Body of pancreas (tissue), 4 donors: ENCODE results near the gene PRR23B. TPM values are rescaled to one million over a fixed set of nuclear protein-coding genes. Genes with fewer than 3 reads are reported as not detected.

Experiments
- ATAC-seq: fragments of 150-250 bp; one replicate; pipeline ENCODE4 v1.9.1; 2016
- DNase-seq, 4 donors: peaks; one replicate each; pipeline ENCODE4 v3.0.0-alpha.2; 2019
- H3K27ac ChIP-seq, 4 donors: fragments of 200-600 bp; sonication (generic); 1 replicate in 3 of 4; 2 replicates in 1 of 4; pipeline versions ENCODE4 v1.5.1 to v1.6.1; 2016 to 2019; ENCODE audit warnings: mild to moderate bottlenecking in 1 of 4, mixed read lengths in 1 of 4, moderate library complexity in 1 of 4
- H3K27me3 ChIP-seq, 2 donors: fragments of 200-600 bp; sonication (generic); one replicate each; pipeline ENCODE4 v1.6.0; 2016; ENCODE audit warnings: mild to moderate bottlenecking in 1 of 2
- H3K36me3 ChIP-seq, 2 donors: fragments of 200-600 bp; sonication (generic); replicated peaks in 1 of 2; 2 replicates each; pipeline ENCODE4 v1.5.1; 2016; ENCODE audit warnings: low read depth in 2 of 2; ENCODE audit not compliant: insufficient read depth in 1 of 2
- H3K4me1 ChIP-seq: fragments of 200-600 bp; sonication (generic); one replicate; pipeline ENCODE4 v1.6.0; 2016
- H3K4me3 ChIP-seq, 2 donors: fragments of 200-600 bp; sonication (generic); 1 replicate in 1 of 2; 2 replicates in 1 of 2; pipeline ENCODE4 v1.5.1; 2016 to 2019
- H3K9me3 ChIP-seq, 3 donors: fragments of 200-600 bp; sonication (generic); 1 replicate in 2 of 3; 2 replicates in 1 of 3; pipeline ENCODE4 v1.5.1; 2016
- POLR2A ChIP-seq, 3 donors: fragments of 450-650 bp; IDR thresholded peaks; one replicate each; pipeline ENCODE4 v1.6.1; 2016; ENCODE audit warnings: antibody characterized with exemption in 3 of 3, mild to moderate bottlenecking in 2 of 3
- WGBS, 2 donors: methylation state at CpG; one replicate each; pipeline ENCODE4 v1.1.5; 2017; 5-methylcytosine and 5-hydroxymethylcytosine counted together
- intact Hi-C: fragments of 100-400 bp; cut with DNase I; formaldehyde crosslinking; loops from one replicate; pipeline ENCODE4 v1.15.1; 2023
- total RNA-seq, 2 donors: library from RNA; depleted of rRNA; stranded (reverse); fragments of >200 nt; gene quantifications; one replicate each; pipeline ENCODE4 v1.1.0, GENCODE V29; 2016
- TF ChIP-seq, protein P1 (sequence below), 7 experiments: fragments of 450-650 bp in 4 of 7; fragments of 200-600 bp in 3 of 7; sonication (generic) in 3 of 7; IDR thresholded peaks; one replicate each; pipeline ENCODE4 v1.5.1; 2016 to 2019; ENCODE audit warnings: antibody characterized with exemption in 7 of 7

PRR23B gene
- total RNA-seq, 2 donors from 2014 or later, result not detected

DNA sequence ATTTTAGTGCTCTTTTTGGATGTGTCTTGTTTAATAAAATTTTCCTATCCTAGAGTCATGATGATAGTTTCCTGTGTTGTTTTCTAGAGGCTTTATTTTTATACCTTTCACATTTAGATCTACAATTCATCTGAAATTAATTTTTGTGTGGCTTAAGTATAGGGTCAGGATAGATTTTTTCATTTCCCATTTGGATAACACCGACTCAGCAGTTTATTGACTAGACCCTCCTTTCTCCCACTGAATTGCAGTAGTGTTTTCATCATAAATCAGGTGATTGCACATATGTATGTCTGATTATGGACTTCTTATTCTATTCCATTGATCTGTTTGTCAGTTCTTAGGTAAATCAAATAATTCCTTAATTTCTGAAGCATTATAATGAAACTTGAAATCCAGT lies 25.0 kb downstream of the PRR23B start:
- Histone ChIP-seq H3K4me1 (no peaks in the 10 kb centered on the region), H3K36me3 (no peaks in the 10 kb centered on the region), H3K4me3 (no peak overlapping the region), H3K9me3 (no peaks in the 10 kb centered on the region), H3K27ac (no peak overlapping the region), H3K27me3 (no peaks in the 10 kb centered on the region)
- WGBS, 2 donors, result 61 to 69% methylated on average over 1 of the region's 1 CpG
- TF ChIP-seq, protein P1, sequence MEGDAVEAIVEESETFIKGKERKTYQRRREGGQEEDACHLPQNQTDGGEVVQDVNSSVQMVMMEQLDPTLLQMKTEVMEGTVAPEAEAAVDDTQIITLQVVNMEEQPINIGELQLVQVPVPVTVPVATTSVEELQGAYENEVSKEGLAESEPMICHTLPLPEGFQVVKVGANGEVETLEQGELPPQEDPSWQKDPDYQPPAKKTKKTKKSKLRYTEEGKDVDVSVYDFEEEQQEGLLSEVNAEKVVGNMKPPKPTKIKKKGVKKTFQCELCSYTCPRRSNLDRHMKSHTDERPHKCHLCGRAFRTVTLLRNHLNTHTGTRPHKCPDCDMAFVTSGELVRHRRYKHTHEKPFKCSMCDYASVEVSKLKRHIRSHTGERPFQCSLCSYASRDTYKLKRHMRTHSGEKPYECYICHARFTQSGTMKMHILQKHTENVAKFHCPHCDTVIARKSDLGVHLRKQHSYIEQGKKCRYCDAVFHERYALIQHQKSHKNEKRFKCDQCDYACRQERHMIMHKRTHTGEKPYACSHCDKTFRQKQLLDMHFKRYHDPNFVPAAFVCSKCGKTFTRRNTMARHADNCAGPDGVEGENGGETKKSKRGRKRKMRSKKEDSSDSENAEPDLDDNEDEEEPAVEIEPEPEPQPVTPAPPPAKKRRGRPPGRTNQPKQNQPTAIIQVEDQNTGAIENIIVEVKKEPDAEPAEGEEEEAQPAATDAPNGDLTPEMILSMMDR (IDR thresholded peaks at IDR 0.05), result no peak
- no peak for DNase-seq
- intact Hi-C loops, result no loop called here
- ATAC-seq, result no peak

DNA sequence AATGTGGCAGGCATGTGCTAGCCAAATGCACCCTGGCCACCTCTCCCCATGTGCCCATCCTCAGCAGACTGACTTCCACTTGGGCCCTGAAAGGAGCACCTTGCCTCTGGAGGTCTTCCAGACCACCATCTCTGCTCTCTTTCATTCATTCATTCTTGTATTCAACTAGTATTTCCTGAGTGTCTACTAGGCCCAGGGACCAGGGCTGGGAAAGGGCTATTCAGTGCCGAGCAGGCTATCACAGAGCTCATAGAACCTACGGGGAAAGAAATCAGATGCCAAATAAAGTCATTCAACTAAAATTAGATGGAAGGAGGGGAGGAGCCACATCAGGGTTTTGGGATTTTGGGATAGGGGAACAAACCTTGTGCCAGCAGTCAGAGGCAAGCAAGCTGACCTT lies 33.5 kb downstream of the PRR23B start:
- Histone ChIP-seq H3K4me1 (no peaks in the 10 kb centered on the region), H3K36me3 (no peaks in the 10 kb centered on the region), H3K4me3 (no peak overlapping the region), H3K9me3 (no peaks in the 10 kb centered on the region), H3K27me3 (no peaks in the 10 kb centered on the region), H3K27ac (no peak overlapping the region)
- TF ChIP-seq POLR2A (IDR thresholded peaks at IDR 0.05), result no peak
- TF ChIP-seq, protein P1 (IDR thresholded peaks at IDR 0.05), result no peak
- intact Hi-C loops, result no loop called here
- ATAC-seq (no peak), DNase-seq (no peak)
- WGBS, 2 donors, result 89 to 95% methylated on average over 2 of the region's 2 CpGs

DNA sequence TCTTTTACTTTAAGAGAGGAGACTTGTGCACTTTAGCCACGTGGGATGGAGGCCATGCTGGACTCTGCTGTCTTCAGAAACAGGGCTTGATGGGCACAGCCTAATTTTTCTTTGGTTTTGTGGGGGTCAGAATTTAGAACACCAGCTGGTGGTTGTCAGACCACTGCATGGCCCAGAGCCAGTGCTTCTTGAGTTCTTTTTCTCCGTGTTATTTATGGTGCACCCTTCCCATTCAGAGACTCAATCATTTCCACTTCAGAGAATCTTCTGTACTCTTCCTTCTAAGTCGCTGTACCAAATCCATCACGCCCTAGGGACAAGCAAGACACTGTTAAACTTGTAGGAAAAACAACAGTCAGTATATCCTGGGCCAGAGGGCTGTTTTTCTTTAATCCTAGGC lies 34.8 kb downstream of the PRR23B start:
- intact Hi-C loops, result no loop called here
- no peak for TF ChIP-seq POLR2A (IDR thresholded peaks at IDR 0.05)
- TF ChIP-seq, protein P1 (IDR thresholded peaks at IDR 0.05), result no peak
- Histone ChIP-seq H3K9me3 (no peaks in the 10 kb centered on the region), H3K36me3 (no peaks in the 10 kb centered on the region), H3K4me3 (no peak overlapping the region), H3K27me3 (no peaks in the 10 kb centered on the region), H3K4me1 (no peaks in the 10 kb centered on the region), H3K27ac (no peak overlapping the region)
- no peak for ATAC-seq
- 78 to 81% methylated on average over 4 of the region's 4 CpGs for WGBS, 2 donors
- no peak for DNase-seq

DNA sequence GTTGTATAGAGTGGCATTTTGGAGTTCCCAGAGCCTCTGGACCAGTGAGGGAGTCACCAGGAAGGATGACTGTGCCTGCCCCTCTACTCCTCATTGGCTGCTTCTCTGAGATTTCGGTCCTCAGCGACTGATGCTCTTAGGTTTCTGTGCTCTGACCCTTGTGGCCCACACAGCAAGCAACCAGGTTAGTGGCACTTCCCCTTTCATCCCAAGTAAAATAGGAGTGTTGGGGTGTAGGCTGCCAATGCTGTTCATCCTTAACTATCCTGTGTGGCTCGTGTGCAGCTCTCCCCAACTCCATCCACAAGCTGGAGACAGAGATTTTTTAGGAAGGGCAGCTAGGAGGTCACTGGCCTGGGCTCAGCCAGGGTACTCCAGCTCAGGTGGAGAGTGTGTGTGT lies 35.9 kb downstream of the PRR23B start:
- H3K4me3 ChIP-seq, result no peak overlapping the region
- ATAC-seq (no peak), DNase-seq (no peak)
- no peaks in the 10 kb centered on the region for H3K9me3 ChIP-seq
- no peak for TF ChIP-seq POLR2A (IDR thresholded peaks at IDR 0.05)
- TF ChIP-seq, protein P1 (IDR thresholded peaks at IDR 0.05), result no peak
- WGBS, 2 donors, result 42 to 67% methylated on average over 2 to 3 of the region's 3 CpGs
- no peaks in the 10 kb centered on the region for H3K27me3 ChIP-seq
- intact Hi-C loops, result no loop called here
- no peak overlapping the region for H3K27ac ChIP-seq
- no peaks in the 10 kb centered on the region for H3K36me3 ChIP-seq
- H3K4me1 ChIP-seq, result no peaks in the 10 kb centered on the region

DNA sequence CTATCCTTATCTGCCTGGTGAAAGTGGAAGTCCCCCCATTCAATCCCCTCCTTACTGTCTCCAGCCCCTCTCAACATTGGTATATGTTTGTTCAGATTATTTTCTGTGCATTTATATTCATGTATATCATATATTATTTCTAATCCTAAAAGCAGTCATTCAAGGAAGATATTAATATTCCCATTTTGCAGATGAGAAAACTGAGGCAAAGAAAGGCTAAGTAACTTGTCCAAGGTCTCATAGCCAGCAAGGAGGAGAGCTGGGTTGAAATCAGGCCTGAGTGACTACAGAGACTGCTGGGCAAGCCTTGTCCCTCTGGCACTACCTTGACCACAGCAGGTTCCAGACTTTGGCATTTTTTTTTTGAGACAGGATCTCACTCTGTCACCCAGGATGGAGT lies 44.7 kb downstream of the PRR23B start:
- no peak for TF ChIP-seq POLR2A (IDR thresholded peaks at IDR 0.05)
- TF ChIP-seq, protein P1 (IDR thresholded peaks at IDR 0.05), result no peak
- DNase-seq (no peak), ATAC-seq (no peak)
- intact Hi-C loops, result no loop called here
- Histone ChIP-seq H3K4me1 (no peaks in the 10 kb centered on the region), H3K36me3 (no peaks in the 10 kb centered on the region), H3K27ac (no peak overlapping the region), H3K27me3 (no peaks in the 10 kb centered on the region), H3K9me3 (no peaks in the 10 kb centered on the region), H3K4me3 (no peak overlapping the region)
